OCI-LY1 (cell line): ENCODE results near the gene LZTR1.

Source experiments
- CTCF ChIP-seq: fragments of 200-600 bp; sonication (generic), shearing (Covaris generic); IDR thresholded peaks from 2 replicates; pipeline ENCODE4 v1.5.1; 2017; ENCODE audit warnings: mild to moderate bottlenecking, antibody characterized with exemption, low read length, moderate library complexity, mixed read lengths
- EZH2 ChIP-seq: fragments of 200-600 bp; sonication (generic), shearing (Covaris generic); IDR thresholded peaks from 2 replicates; pipeline ENCODE4 v1.8.0; 2017; ENCODE audit warnings: borderline replicate concordance, mixed run types, mild to moderate bottlenecking, antibody characterized with exemption, low read length, moderate library complexity, mixed read lengths

GRCh38 chr22:21029486-21030025, 47.5 kb downstream of the LZTR1 start:
- TF ChIP-seq CTCF: no peak
- no peak for TF ChIP-seq EZH2
